Left cardiac atrium (tissue), 4 donors: ENCODE measurements around the gene BAZ2A. TPM values are rescaled to one million over a fixed set of nuclear protein-coding genes. Genes with fewer than 3 reads are reported as not detected.
"Not testable (repeated sequence)": the region's sequence is repeated elsewhere in the genome, so short reads cannot be mapped to it uniquely, and the experiment has no call there.

Experiments used
- ATAC-seq, 2 donors: fragments of 200-7000 bp; cut with Tn5 transposase; one replicate each; pipeline ENCODE4 v1.9.1; 2020; ENCODE audit warnings: mild to moderate bottlenecking in 2 of 2, moderate library complexity in 2 of 2
- DNase-seq: peaks from one replicate; pipeline ENCODE4 v3.0.0-alpha.2; 2020
- intact Hi-C, 2 donors: fragments of 100-400 bp; cut with DNase I; formaldehyde crosslinking; loops; one replicate each; pipeline versions ENCODE4 v1.14.1 to v1.15.1; 2022 to 2023
- total RNA-seq, 2 donors: library from RNA; stranded (reverse); fragmentation: NEBNext Ultra II Directional; extraction: Animal tissue kit (Norgen Biotek cat#: 25700); gene quantifications; one replicate each; pipeline ENCODE4 v1.2.1, GENCODE V29; 2021
- donor health status: DM: no; HTN: yes; CAD: no.
- donor health status: DM: no; HTN: yes; CAD: no; lungs with severe emphysema.
- donor health status: DM: yes; HTN: yes; CAD: no.
- donor health status: Dilated cardiomyopathy.

The BAZ2A gene
- total RNA-seq, 2 donors from 2014 or later, result 38.3 to 54.1 TPM

DNA sequence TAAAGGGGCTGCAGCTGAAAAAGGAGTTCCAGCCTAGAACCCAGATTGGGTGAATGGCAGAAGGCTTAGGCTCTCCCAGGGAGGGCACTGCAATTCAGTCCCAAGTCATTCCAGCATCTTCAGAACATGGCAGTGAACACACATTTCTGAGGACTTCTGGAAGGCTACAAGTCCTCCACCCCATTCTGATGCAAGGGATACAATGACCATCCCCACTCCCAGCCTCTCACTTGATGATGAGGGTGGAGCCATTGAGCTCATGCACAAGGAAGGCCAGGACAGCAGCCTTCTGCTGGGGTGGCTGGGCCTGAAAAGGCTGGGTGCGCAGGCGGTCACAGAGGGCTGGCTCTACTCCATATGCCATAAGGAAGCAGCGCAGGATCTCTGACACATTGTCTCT is 25.8 kb downstream of the BAZ2A start:
- intact Hi-C loops, result no loop called here
- DNase-seq, result no peak
- ATAC-seq, result no peak

DNA sequence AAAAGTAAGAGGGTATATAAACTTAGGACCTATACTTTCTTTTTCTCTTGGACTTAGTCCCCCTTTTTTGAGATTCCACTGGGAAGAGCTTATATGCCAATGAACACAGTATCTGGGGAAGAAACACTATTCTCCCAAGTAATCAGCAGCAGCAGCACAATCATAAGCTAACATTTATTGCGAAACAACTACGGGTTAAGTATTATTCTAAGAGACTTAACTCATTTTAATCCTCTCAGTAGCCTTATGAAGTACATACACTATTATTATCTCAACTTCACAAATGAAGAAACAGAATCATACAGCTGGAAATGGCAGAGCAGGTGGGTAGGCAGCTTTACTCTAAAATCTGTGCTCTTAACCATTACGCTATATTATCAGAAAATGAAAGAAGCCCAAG is 27.9 kb downstream of the BAZ2A start:
- no peak for DNase-seq
- ATAC-seq, result no peak
- intact Hi-C loops, result no loop called here

DNA sequence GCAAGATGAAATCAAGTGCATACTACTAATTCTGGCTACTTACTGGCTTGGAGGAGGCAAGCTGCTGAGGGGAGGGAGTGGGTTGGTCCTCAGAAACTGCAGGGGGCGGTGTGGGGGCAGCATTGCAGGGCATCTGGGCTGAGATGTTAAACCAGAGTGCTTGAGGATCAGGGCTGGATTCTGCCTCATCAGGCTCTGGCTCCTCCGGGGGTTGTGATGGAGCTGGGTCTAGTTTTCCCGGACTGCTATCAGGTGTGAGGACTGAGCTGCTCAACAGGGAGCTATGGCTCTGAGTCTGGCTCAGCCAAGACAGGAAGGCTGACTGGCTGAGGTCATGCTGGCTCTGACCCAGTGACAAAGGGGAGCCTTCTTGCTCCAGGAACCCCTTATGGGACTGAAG is 28.6 kb downstream of the BAZ2A start:
- no peak for DNase-seq
- ATAC-seq, result peak in 1 of 2 donors; percentile 16
- intact Hi-C loops, result no loop called here

DNA sequence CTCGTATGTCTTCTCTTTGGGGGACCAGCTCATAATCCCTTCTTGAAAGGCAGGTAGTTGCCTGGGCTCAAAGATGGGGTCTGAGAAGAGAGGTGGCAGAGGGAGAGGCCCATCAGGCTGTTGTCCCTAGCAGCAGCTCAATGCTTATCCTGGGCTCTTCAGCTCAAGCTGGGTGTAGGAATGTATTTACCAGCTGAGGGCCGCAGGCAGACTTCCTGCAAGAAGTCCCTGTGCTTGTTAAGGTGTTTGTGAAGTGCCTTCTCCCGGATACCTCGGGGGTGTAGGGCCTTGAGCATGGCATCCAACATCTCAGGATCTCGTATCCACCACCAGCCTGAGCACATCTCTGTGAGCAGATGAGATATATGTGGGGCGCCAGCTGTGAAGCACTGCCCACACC is 29.4 kb downstream of the BAZ2A start:
- DNase-seq, result no peak

DNA sequence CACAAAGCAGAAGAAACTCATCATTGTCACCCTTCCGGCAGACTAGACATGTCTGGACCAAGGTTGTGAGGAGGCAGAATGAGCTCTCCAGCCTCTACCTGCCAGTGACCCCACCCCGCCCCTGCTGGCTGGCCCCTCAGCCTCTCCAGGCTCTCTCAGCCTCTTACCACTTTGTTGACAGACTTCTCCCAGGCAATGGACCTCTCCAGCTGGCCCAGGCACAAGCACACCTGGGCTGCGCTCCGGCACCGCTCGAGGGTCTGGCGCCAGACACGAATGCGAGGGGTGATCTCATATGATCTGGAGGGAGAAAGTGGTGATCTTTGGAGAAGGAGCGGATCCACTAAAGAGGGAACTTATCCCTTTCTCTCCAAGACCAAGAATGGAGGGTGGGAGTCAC is 30.3 kb downstream of the BAZ2A start:
- ATAC-seq, result no peak
- DNase-seq, result no peak
- intact Hi-C loops, result no loop called here

More for the DNA sequence above, 29.4 kb downstream of the BAZ2A start:
- intact Hi-C loops, result no loop called here
- no peak for ATAC-seq

DNA sequence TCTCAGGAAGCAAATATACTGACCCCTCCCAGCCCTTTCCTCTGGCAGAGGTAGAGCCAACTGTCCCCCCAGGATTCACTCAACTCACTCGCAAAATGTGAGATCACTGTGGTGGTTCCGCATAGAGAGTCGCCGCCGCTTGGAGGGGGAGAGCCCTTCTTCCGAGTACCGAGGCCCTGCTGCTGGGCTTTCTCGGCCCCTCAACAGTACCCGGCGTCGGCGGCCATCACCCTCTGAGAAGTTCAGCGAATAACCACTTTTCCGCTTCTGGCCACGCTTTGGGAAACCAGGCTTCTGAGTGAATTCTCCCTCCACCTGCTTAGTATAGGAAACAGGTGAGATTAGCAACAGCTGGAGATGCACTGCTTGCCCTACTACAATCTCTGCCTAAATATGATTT is 31.1 kb downstream of the BAZ2A start:
- no peak for DNase-seq
- intact Hi-C loops, result no loop called here
- ATAC-seq, result no peak

DNA sequence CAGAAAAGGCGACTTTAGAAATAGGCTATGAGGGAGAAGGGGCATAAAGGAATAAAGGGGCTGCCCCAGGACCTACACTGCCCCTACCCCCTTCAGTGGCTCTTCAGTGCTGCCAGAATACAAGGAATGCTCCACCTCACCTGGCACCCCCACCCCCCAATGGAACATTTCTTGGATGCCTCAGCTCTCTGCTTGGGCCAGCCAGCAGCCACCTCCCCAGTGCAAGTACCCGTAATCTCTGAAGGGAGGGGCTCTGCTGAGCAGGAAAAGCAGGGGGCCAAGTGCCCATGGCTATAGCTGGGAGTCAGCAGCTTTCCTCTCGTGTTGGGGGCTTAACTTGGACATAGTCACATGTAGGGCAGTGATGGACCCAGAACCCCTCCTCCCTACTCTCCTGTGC is 33.3 kb downstream of the BAZ2A start:
- ATAC-seq, result no peak
- intact Hi-C loops, result no loop called here
- no peak for DNase-seq

DNA sequence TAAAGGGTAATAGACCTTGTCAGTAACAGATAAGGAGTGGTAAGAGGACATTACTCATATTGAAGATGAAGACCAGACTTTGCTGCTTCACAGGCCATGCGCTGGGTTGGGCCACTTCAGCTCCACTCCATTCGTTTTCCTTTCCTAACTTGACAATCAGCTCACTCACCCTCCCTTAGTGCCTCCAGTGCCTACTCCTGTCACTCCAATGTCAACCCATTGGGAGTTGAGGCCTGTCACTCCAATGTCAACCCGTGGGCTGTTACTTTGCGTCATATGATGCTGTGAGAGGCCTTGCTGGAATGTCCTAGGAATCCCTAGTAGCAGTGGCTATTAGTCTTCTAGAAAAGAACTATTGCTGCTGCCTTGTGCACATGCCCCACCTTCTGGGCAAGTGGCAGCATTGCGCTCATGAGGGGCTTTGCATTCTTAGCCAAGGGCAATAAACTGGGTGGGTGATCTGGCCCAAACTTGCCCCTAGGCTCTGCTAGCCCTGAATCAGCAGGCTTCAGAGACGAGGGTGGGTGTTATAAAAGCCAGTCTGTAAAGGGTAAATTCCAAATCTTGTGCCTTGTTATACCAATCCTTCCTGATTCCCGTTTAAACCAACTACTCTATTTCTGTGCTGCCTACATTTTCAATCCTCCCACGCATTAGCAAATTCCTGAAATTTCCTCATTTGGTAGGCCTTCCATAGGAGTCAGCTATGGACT is 36.1 kb downstream of the BAZ2A start:
- intact Hi-C loops, result no loop called here
- ATAC-seq (peak; percentile 59 to 69), DNase-seq (peak; percentile 49)

DNA sequence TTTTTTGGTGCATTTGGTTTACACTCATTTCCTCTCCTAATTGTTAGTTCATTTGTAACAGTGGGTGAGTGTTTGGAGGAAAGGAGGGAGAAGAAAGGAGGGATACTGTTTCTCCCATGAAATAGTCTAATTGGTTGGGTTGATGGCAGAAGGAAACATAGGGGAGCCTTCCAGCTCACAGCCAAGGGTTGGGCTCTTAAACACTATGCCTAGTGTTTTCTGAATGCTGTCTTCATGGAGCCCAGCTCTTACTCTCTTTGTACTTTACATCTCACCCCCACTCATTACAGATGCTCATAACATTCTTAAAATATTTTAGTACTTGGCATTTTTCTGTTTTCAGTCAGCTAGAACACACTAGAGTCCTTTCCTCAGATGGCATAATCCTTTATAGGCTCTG is 38.2 kb downstream of the BAZ2A start:
- DNase-seq (no peak), ATAC-seq (no peak)
- intact Hi-C loops, result no loop called here

DNA sequence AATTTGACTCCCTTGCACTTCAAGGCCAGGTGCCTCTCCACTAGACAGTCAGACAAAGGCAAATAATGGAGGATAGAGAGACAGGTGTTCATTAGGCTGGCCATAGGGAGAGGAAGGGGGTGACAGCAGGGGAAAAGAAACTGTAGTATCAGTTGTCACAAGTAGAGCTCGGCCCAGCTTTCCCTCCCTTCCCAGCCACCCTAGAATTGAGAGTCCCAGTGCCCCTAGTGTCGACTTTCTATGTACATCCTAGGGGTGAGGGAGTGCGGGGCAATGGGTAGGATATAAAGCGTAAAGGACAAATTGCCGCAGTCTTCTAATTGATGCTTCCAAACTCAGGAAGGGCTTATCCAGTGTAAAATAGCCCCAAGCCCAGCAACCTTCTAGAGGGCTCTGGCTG is 39.0 kb downstream of the BAZ2A start:
- intact Hi-C loops, result no loop called here
- DNase-seq (no peak), ATAC-seq (no peak)

DNA sequence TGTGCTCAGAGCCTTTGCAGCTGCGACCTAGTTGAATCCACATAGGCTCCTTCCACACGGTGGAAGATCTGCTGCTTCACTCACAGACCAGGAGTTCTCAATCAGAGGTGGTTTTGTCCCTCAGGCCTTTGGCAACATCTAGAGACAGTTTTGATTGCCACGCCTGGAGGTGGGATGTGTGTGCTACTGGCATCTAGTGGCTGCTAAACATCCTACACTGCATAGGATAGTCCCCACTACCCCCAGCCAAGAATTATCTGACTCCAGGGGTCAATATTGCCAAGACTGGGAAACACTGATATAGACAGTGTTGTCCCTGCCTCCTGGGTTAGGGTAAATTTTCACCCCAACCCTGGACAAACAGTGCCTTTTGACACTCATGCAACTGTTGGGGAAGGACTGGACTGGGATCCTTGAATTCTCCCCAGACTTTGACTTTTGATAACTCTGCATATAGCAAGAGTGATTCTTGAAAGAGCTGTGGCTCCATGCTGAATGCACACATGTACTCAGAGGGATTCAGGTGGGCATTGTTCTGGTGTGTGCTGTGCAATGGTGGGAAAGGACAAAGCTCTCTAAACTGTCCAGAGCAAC is 39.8 kb downstream of the BAZ2A start:
- intact Hi-C loops, result no loop called here
- ATAC-seq (no peak), DNase-seq (no peak)

DNA sequence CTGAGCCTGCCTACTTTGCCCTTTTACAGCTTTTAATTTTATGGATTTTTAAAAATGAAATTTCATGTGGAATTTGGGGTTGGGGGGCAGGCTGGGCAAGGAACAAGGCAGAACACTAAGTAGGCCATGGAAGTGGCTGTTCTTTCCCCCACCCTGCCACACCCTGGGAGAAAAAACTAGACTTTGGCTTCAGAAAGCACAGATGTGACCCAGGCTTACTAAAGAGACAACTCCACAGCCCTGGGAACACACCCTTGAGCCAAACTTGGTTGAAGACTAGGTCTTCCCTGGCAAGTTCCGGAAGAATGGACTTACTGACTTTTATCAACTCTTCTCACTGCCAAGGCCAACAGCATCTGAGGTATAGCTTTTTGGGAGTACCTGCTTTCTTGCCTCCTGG is 40.3 kb downstream of the BAZ2A start:
- DNase-seq, result no peak
- intact Hi-C loops, result no loop called here
- no peak for ATAC-seq

DNA sequence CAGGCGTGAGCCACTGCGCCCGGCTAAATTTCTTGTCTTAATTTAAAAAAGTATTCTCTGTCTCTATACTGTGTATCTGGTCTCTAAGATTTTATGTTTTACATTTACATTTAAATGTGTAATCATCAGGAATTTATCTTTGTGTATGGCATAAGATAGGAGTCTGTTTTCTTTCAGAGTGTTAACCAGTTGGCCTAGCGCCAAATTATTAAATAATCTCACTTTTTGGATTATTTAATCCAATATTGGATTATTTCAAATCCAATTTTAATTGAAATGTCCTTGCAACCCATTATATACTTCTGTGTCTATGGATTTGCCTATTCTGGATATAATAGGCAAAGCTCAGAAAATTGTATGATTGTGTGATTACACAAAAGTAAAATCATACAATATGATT is 45.0 kb downstream of the BAZ2A start:
- no peak for DNase-seq
- no peak for ATAC-seq
- intact Hi-C loops, result no loop called here

DNA sequence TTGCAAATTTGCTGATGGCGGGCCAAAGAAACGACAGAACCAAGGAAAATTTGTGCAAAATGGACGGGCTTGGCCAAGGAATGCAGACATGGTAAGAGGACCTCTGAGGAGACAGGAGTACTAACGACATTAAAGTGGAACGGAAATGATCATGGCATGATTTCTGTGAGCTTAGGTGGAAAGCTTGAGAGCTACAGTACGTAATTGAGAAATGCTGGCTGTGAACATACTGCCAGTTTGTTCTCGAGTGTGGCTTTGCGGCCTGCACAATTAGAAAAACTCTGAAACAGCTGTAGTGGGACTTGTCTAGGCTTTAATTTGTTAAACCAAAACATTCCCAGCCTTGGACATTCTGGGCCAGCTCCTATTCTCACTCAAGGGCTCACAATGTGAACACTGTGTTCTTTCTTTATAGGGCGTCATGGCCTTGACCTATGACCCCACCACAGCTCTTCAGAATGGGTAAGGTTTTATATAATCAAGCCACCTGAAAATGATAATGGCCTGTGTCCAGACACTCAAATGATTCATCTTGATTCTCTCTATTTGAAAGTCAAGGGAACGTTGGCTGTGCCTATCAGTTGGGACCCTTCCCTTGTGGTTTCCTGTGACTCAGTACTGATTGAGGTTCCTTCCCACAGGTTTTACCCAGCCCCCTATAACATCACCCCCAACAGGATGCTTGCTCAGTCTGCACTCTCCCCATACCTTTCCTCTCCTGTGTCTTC is 48.5 kb downstream of the BAZ2A start:
- DNase-seq, result no peak
- intact Hi-C loops, result no loop called here

DNA sequence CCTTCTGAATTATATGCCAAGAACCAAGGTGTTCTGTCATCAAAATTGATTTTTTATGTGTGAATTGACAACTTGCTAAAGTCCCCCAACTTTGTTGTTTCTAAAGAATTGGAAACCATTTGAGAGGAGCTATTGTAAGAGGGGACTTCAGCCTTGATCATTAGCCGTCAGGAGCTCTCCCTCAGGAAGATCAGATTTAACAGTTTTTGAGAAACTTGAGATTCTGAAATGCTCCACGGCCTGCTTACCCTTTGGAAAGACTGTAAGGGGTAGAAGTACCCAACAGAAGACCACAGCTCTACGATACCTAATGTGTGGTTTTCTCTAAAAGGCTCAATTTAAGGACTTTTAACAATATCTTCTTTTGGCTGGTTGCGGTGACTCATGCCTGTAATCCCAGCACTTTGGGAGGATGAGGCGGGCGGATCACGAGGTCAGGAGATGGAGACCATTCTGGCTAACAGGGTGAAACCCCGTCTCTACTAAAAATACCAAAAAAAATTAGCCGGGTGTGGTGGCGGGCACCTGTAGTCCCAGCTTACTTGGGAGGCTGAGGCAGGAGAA is 51.1 kb downstream of the BAZ2A start:
- DNase-seq (no peak), ATAC-seq (no peak)
- intact Hi-C loops, result no loop called here

More for the DNA sequence above, 48.5 kb downstream of the BAZ2A start:
- ATAC-seq, result no peak

DNA sequence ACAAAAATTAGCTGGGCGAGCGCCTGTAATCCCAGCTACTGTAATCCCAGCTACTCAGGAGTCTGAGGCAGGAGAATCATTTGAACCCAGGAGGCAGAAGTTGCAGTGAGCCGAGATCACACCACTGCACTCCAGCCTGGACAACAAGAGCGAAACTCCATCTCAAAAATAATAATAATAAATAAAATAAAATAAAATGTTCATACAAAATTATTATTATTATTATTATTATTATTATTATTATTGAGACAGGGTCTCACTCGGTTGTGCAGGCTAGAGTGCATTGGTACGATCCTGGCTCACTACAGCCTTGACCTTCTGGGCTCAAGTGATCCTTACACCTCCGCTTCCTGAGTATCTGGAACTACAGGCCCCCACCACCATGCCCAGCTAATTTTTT is 52.9 kb downstream of the BAZ2A start:
- DNase-seq, ATAC-seq, intact Hi-C loops: not testable (repeated sequence)

DNA sequence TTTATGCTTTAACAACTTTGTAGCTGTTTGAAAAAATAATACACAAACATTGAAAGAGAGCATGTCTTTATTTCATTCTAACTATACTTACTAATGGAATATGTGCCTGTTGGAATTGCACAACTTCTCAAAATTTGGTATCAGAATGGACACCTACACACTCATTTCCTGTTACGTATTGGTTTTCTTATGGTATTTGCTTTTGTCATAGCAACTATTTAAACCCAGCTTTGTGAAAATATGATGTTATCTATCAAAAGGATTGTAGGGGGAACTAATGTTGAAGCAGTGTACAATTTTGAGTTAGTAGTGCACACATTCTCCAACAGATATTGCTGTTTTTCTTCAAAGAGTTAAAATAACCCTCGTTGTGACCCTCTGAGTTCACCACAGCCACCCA is 55.9 kb downstream of the BAZ2A start:
- DNase-seq (no peak), ATAC-seq (no peak)
- intact Hi-C loops, result no loop called here

DNA sequence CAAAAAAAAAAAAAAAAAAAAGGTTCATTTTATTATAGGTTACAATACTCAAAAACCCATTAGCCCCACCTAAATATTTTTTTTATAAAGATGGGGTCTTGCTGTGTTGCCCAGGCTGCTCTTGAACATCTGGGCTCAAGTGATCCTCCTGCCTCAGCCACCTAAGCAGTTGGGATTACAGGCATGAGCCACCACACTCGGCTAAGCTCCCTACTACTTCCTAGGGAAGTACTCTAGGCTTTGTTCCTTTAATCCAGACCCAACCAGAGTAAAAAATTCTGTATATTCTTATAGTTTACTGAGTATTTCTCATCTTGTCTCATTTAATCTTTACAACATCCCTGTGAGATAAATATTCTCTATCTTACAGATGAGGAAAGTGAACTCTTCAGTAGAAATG is 57.8 kb downstream of the BAZ2A start:
- no peak for DNase-seq
- ATAC-seq, result no peak
- intact Hi-C loops, result loop anchor here in 1 of 2 donors (2.0 kb wide), 1 partner anchor 57 kb away; no protein-coding TSS in a partner anchor

DNA sequence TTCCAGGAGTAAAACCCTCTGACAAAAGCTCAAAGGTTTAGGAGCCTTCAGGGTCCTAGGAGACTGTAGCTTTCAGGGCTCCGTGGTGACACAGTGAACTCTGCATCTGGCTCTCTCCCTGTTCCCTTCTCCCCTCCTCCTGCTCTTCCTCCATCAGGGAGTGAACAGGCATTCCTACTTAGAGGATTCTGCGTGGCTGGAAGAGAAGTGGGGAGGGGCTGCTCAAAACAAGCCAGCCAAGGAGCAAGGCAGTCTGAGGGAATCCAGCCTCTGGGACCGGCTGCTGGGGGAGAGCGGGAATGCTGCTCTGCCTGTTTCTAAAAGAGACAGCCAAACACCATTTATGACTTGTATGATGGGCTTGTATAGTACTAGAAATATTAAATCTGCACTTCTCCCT is 59.0 kb downstream of the BAZ2A start:
- DNase-seq (no peak), ATAC-seq (peak in 1 of 2 donors; percentile 62)

DNA sequence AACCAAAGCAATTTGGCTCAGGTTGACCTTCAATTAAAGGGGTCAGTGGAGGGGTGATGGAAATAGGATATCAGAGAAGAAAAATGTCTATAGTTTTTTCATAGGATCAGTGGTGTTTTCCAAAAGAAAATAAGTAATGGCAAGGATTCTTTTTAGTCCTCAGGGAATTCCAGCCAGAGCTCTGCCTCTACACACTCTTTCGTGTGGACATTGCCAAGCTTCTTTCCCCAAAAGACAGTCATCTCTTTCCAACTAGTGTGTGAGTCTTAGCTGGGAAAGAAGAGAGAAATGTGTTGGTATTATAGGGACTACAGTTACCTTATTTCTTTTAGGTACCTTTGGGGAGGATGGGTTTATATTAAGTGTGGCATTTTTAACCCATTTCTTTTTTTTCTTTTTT is 62.0 kb downstream of the BAZ2A start:
- DNase-seq, result no peak
- intact Hi-C loops, result no loop called here
- no peak for ATAC-seq

More for the DNA sequence above, 59.0 kb downstream of the BAZ2A start:
- intact Hi-C loops, result loop anchor here in 1 of 2 donors (2.0 kb wide), 1 partner anchor 54 kb away; no protein-coding TSS in a partner anchor
